Measurements from ENCODE around the gene KCNMB1. TPM values are rescaled to one million over a fixed set of nuclear protein-coding genes. Genes with fewer than 3 reads are reported as not detected.

The KCNMB1 gene
- total and polyA plus RNA-seq, 10 of the 15 experiments (the other 5 are each of a cell fraction or from before 2014, with no cell fraction given) = 1.2 to 3.6 (median 2.6) TPM

GRCh38 chr5:170383227-170383626 lies 5.9 kb downstream of the KCNMB1 start:
- no TSS peak for BruUV-seq (replicated peaks)
- CTCF ChIA-PET = interaction anchor here (1.1 kb wide), 1 partner anchor 11 kb away, joined by 5 read pairs; no protein-coding TSS in a partner anchor
- H2AFZ ChIP-seq (ENCODE audit: control insufficient read depth, low read depth, low read length) = no peak overlapping the region
- DNase-seq (ENCODE audit: low read depth, low spot score) (no peak), FAIRE-seq (peak; percentile 59), ATAC-seq (no peak)
- intact Hi-C loops (cut with micrococcal nuclease; ENCODE audit: unreplicated experiment) (no loop called here), in situ Hi-C loops (cut with MboI) (no loop called here)
- H3K27ac ChIP-seq (ENCODE audit: control insufficient read depth, insufficient read depth) = no peak overlapping the region
- WGBS (ENCODE audit: insufficient coverage, insufficient replicate concordance, low lambda C conversion rate, missing lambda C conversion rate) = 51% methylated on average over 5 of the region's 5 CpGs
- no peak overlapping the region for H3K4me3 ChIP-seq
- no peaks in the 10 kb centered on the region for H3K79me2 ChIP-seq (ENCODE audit: control insufficient read depth, insufficient read depth, low read length)
- H3K27me3 ChIP-seq (replicated peaks in 1 of 2; ENCODE audit: control insufficient read depth in 2 of 2, insufficient read depth in 2 of 2, low read length in 1 of 2) = no peaks in the 10 kb centered on the region
- no peak for TF ChIP-seq E4F1 (IDR thresholded peaks at IDR 0.05; ENCODE audit: borderline replicate concordance, partially characterized antibody)
- no peak for TF ChIP-seq CREB1 (IDR thresholded peaks at IDR 0.05; ENCODE audit: low read depth)
- TF ChIP-seq RCOR1 (conservative IDR thresholded peaks at IDR 0.05; ENCODE audit: low read depth, low read length) = no peak
- no peak for TF ChIP-seq MTA2 (IDR thresholded peaks at IDR 0.05; ENCODE audit: low read depth)
- TF ChIP-seq IKZF1 (conservative IDR thresholded peaks at IDR 0.05) = no peak
- no peak for TF ChIP-seq JUND (IDR thresholded peaks at IDR 0.05; ENCODE audit: low read depth, low read length)
- no peaks in the 10 kb centered on the region for H3K9me3 ChIP-seq (replicated peaks; ENCODE audit: control insufficient read depth, insufficient read depth, low read length)
- POLR2A ChIA-PET = no interaction called here
- RAD21 ChIA-PET (ENCODE audit: unreplicated experiment) = no interaction called here
- H3K4me1 ChIP-seq (ENCODE audit: control insufficient read depth, insufficient read depth, low read length) = no peaks in the 10 kb centered on the region; the same call in 1 of the 2 replicates
- no peak overlapping the region for H3K9ac ChIP-seq (ENCODE audit: control insufficient read depth, insufficient read depth, low read length)
- H3K36me3 ChIP-seq (ENCODE audit: control insufficient read depth in 2 of 2, insufficient read depth in 2 of 2, low read length in 1 of 2) = no peaks in the 10 kb centered on the region
- SMC1A ChIA-PET (ENCODE audit: uncharacterized antibody, unreplicated experiment) = no interaction called here
- H3K4me2 ChIP-seq (ENCODE audit: control insufficient read depth, insufficient read depth) = no peak overlapping the region
- H4K20me1 ChIP-seq (ENCODE audit: control insufficient read depth, insufficient read depth) = no peaks in the 10 kb centered on the region
